ENCODE results near the gene FBXL16. TPM values are rescaled to one million over a fixed set of nuclear protein-coding genes. Genes with fewer than 3 reads are reported as not detected.

The FBXL16 gene
- total and polyA plus RNA-seq, 2 of the 13 experiments (the other 11 are each of a cell fraction or from before 2014, with no cell fraction given), result 0.22 to 2.0 TPM

DNA sequence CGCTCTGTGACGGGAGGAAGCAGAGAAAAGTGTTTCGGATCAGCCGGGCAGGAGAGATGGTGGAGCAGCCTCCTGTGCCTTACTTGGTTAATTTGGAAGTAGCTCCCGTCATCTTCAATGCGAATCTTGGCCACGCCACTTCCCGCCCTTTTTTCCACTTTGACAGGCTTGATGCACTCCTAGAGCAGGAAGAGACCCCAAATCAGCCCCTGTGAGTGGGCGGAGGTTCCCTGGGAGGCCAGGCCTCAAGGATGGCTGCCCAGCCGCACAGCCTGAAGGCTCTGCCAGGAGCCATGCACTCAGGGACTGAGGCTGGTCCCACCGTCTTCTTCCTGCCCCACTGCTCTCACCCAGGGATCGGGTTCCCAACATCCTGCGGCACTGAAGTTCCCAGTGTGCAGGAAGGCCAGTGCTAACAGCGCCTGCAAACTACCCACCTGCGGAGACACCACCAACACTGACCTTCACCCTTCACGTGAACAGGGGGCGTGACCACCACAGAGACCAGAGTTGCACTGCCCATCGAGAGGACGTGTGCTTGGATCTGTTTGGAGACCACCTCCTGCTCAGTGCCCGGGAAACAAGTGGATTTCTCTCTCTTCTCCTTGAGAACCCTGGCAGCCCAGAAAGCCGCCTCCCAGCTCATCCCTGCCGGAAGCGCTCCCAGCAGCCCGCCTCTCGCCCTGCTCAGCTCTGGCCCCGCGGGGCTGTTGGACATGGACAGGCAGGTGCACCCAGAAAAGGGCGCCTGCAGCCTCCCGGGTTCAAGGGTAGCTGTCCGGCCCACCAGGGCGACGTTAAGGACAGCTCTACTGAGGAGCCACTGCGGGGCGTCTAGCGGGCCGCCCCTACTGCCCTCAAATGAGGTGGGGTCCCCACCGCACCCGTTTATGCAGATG is 34.2 kb upstream of the FBXL16 start (continued):
- no peak for TF ChIP-seq CAMTA2 (CRISPR knock-in tag; IDR thresholded peaks at IDR 0.05; ENCODE audit: borderline replicate concordance)
- TF ChIP-seq NKX3-1 (CRISPR knock-in tag; IDR thresholded peaks at IDR 0.05), result no peak
- no peak for TF ChIP-seq CBFB (CRISPR knock-in tag; IDR thresholded peaks at IDR 0.05)
- TF ChIP-seq, protein P1, sequence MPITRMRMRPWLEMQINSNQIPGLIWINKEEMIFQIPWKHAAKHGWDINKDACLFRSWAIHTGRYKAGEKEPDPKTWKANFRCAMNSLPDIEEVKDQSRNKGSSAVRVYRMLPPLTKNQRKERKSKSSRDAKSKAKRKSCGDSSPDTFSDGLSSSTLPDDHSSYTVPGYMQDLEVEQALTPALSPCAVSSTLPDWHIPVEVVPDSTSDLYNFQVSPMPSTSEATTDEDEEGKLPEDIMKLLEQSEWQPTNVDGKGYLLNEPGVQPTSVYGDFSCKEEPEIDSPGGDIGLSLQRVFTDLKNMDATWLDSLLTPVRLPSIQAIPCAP (CRISPR knock-in tag; IDR thresholded peaks at IDR 0.05; ENCODE audit: low read depth), result no peak
- TF ChIP-seq ZNF674 (CRISPR knock-in tag; IDR thresholded peaks at IDR 0.05; ENCODE audit: low read depth), result no peak
- no peak for TF ChIP-seq MIXL1 (CRISPR knock-in tag; IDR thresholded peaks at IDR 0.05)
- TF ChIP-seq, protein P2, sequence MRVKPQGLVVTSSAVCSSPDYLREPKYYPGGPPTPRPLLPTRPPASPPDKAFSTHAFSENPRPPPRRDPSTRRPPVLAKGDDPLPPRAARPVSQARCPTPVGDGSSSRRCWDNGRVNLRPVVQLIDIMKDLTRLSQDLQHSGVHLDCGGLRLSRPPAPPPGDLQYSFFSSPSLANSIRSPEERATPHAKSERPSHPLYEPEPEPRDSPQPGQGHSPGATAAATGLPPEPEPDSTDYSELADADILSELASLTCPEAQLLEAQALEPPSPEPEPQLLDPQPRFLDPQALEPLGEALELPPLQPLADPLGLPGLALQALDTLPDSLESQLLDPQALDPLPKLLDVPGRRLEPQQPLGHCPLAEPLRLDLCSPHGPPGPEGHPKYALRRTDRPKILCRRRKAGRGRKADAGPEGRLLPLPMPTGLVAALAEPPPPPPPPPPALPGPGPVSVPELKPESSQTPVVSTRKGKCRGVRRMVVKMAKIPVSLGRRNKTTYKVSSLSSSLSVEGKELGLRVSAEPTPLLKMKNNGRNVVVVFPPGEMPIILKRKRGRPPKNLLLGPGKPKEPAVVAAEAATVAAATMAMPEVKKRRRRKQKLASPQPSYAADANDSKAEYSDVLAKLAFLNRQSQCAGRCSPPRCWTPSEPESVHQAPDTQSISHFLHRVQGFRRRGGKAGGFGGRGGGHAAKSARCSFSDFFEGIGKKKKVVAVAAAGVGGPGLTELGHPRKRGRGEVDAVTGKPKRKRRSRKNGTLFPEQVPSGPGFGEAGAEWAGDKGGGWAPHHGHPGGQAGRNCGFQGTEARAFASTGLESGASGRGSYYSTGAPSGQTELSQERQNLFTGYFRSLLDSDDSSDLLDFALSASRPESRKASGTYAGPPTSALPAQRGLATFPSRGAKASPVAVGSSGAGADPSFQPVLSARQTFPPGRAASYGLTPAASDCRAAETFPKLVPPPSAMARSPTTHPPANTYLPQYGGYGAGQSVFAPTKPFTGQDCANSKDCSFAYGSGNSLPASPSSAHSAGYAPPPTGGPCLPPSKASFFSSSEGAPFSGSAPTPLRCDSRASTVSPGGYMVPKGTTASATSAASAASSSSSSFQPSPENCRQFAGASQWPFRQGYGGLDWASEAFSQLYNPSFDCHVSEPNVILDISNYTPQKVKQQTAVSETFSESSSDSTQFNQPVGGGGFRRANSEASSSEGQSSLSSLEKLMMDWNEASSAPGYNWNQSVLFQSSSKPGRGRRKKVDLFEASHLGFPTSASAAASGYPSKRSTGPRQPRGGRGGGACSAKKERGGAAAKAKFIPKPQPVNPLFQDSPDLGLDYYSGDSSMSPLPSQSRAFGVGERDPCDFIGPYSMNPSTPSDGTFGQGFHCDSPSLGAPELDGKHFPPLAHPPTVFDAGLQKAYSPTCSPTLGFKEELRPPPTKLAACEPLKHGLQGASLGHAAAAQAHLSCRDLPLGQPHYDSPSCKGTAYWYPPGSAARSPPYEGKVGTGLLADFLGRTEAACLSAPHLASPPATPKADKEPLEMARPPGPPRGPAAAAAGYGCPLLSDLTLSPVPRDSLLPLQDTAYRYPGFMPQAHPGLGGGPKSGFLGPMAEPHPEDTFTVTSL (CRISPR knock-in tag; IDR thresholded peaks at IDR 0.05; ENCODE audit: borderline replicate concordance), result peak; percentile 48; the same call in 1 of the 2 replicates
- no peak for TF ChIP-seq MZF1 (CRISPR knock-in tag; IDR thresholded peaks at IDR 0.05; ENCODE audit: borderline replicate concordance)
- no peak for TF ChIP-seq CREM (IDR thresholded peaks at IDR 0.05)
- TF ChIP-seq CREM (CRISPR knock-in tag; IDR thresholded peaks at IDR 0.05), result no peak
- TF ChIP-seq ZNF569 (CRISPR knock-in tag; IDR thresholded peaks at IDR 0.05; ENCODE audit: borderline replicate concordance), result no peak
- no peak for TF ChIP-seq FOSL2 (CRISPR knock-in tag; IDR thresholded peaks at IDR 0.05)
- TF ChIP-seq, protein P3, sequence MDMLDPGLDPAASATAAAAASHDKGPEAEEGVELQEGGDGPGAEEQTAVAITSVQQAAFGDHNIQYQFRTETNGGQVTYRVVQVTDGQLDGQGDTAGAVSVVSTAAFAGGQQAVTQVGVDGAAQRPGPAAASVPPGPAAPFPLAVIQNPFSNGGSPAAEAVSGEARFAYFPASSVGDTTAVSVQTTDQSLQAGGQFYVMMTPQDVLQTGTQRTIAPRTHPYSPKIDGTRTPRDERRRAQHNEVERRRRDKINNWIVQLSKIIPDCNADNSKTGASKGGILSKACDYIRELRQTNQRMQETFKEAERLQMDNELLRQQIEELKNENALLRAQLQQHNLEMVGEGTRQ (IDR thresholded peaks at IDR 0.05; ENCODE audit: low read depth, low read length), result peak; percentile 25; the same call in 1 of the 2 replicates
- TF ChIP-seq, protein P3 (CRISPR knock-in tag; IDR thresholded peaks at IDR 0.05; ENCODE audit: borderline replicate concordance), result no peak
- no peak for TF ChIP-seq ZNF816 (CRISPR knock-in tag; IDR thresholded peaks at IDR 0.05; ENCODE audit: borderline replicate concordance)
- TF ChIP-seq KAT8 (CRISPR knock-in tag; IDR thresholded peaks at IDR 0.05), result no peak
- no peak for TF ChIP-seq ASH2L (IDR thresholded peaks at IDR 0.05; ENCODE audit: insufficient read length, low read depth, low read length)
